Medulla oblongata (tissue), 1 donor: ENCODE measurements around the gene C2orf68.
"Not testable (repeated sequence)": the region's sequence is repeated elsewhere in the genome, so short reads cannot be mapped to it uniquely, and the experiment has no call there.

Source experiments
- DNase-seq: peaks from one replicate; pipeline ENCODE4 v3.0.0-alpha.2; 2015; ENCODE audit errors: extremely low spot score

Gene C2orf68, protein sequence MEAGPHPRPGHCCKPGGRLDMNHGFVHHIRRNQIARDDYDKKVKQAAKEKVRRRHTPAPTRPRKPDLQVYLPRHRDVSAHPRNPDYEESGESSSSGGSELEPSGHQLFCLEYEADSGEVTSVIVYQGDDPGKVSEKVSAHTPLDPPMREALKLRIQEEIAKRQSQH

DNA sequence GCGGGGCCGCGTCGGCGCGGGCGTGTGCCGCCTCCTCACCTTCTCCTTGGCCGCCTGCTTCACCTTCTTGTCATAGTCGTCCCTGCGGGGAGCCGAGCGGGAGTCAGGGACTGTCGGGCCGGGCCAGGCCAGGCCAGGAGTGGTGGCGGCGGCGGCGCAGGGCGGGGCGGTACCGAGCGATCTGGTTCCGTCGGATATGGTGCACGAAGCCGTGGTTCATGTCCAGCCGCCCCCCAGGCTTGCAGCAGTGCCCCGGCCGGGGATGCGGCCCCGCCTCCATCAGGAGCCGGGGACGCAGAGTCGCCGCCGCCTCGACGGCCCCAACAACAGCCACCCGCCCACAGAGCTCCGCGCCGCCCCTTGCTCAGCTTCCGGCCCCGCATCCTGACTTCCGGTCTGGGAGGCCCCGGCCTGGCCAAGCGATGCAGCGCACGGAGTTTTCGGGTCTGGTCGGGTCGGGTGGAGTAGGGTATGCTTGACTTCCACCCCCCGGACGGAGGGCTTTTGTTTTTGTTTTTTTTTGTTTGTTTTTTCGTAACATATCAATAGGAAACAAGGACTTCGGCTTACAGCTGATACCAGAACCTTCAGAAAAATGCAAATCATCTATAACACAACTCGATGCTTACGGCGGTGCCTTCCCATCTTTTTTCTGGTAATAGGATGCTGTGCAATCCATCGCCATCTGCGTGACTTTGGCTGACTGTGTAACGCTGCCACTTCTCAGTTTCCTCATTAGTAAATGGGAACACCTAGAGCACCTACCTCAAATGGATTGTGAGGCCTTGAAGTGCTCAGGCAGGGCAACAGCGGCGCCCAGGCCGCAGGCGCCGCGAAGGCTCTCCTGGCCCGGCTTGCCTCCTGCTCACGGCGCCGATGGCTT lies at the start of gene C2orf68:
TSS of gene C2orf68 (minus strand) at position 362 of the 883 bp plus-strand sequence. CDS start at position 280, 82 bp downstream.
- DNase-seq: peak; percentile 92

DNA sequence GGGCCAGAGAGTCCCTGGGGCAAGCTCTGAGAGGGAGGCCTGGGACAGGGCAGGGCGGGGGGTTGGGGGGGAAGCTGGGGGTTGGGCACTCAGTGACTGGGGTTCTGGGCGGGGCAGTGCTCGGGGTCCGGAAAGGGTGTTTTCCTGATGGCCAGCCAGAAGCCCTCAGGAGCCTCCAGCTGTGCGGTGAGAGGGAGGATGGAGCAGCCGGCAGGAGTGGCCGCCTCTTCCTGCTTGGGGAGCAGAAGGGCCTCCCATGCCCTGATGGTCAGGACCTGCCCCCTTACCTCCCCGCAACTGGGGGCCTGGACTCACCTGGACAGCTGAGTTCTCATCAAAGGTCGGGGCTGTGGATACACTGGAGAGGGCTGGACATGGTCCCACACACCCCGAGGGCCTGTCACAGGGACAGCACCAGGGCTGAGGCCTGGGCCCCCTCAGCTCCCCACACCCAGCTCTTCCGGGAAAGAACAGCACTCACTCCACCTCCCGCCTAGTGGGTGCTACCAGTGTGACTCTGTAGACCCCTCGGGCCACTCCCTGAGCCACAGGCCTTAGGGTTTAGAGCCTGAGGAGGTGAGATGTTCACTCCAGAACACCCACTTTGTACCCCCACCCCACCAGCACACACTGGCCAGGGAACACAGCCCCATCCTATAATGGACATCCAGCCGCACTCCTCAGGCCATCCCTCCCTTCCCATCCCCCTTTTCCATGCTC lies 49.4 kb upstream of the C2orf68 start:
- DNase-seq: no peak

DNA sequence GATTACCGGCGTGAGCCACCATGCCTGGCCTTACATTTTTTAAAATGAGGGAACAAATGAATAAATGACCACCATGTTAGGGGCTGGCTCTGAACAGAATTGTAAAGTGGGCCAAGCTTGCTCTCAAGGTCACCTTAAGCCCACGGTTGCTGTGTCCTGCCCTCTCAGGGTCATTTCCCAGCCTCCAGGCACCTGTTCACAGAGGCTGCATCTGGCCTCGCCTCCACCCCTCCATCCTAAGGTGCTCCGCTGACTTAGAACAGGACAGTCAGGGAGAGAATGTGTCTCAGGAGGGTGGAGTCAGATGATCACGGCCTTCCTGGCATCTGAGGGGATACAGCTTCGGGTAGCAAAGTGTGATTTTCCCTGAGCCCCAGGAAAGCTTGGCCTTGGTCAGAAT lies 48.9 kb upstream of the C2orf68 start:
- DNase-seq: no peak

DNA sequence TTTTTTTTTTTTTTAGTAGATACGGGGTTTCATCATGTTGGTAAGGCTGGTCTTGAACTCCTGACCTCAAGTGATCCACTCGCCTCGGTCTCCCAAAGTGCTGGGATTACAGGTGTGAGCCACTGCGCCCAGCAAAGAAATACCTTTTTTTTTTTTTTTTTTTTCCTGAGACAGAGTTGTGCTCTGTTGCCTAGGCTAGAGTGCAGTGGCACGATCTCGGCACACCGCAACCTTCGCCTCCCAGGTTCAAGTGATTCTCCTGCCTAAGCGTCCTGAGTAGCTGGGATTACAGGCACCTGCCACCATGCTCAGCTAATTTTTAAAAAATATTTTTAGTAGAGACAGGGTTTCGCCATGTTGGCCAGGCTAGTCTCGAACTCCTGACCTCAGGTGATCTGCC lies 48.4 kb upstream of the C2orf68 start:
- DNase-seq: not testable (repeated sequence)

DNA sequence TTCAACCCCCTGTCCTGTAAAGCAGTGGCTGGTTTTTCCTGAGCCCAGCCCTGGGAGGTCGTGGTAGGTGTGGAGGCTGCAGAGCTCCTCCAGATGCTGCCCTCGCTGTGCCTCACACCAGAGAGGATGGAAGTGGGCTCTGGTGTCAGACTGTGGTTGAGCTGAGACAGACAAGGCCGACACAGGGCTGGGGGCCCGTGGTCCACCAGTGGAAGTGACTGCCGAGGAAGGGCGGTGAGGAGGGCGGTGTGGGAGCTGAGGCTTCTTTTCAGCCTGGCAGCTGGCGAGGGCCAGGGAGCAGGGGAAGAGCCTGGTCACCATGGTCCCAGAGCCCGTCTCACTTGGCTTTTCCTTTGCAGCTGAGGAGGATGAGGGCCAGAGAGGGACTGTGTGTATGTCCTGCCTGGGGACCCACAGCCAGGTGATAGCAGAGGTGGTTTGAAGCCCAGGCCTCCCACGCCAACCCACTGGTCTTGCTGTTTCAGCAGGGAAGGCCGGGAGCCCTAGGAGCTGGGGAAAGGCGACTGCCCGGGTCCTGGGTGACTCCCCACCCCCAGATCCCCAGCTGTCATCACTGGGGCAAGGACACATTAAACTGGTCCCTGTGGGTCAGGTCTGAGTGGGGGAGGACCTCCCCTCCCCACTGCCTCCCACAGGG lies 47.6 kb upstream of the C2orf68 start:
- DNase-seq: no peak

DNA sequence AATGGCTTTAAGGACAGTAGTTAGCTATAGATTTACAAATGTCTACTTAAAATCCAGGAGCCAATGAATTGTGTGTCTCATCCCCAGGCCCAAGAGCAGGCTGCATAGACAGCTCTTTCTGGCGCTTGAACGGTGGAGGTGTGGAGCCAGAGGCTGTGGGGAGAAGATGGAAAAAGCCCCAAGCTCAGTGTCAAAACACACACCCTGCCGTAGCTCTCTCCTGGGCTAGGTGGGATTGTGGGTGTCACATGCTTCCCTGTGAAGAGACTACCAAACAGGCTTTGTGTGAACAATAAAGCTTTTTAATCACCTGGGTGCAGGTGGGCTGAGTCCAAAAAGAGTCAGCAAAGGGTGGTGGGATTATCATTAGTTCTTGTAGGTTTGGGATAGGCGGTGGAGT lies 45.5 kb upstream of the C2orf68 start:
- DNase-seq: not testable (repeated sequence)

DNA sequence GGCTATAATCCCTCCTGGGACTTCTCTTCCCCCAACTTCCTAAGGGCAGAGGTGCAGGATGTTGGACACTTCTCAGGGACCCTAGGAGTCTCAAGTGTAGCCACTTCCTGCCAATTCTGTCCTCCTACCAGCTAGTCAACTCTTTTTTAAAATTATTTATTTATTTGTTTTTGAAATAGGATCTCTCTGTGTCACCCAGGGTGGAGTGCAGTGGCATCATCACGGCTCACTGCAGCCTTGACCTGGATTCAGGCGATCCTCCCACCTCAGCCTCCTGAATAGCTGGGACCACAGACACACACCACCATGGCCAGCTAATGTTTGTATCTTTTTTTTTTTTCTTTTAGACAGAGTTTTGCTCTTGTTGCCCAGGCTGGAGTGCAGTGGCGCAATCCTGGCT lies 44.6 kb upstream of the C2orf68 start:
- no peak for DNase-seq

DNA sequence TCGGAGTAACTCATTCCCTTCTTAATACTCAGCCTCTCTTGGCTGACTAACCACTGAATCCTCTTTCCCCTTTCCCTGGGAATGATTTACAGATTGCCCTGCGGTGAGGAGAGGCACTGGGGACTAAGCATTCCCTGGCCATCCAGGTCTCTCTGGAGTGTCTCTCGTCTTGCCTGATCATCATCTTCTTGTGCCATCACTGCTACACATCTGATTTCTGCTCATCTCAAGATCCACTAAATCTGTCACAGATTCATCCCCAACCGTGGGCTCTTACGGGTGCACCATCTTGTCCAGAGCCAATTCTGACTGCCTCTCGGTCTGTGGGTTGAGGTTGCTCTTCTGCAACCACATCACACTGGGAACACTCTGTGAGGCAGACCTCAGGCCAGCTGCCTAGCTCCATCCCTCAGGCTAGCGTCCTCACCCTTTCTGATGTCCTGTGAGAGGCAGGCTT lies 44.1 kb upstream of the C2orf68 start:
- no peak for DNase-seq

DNA sequence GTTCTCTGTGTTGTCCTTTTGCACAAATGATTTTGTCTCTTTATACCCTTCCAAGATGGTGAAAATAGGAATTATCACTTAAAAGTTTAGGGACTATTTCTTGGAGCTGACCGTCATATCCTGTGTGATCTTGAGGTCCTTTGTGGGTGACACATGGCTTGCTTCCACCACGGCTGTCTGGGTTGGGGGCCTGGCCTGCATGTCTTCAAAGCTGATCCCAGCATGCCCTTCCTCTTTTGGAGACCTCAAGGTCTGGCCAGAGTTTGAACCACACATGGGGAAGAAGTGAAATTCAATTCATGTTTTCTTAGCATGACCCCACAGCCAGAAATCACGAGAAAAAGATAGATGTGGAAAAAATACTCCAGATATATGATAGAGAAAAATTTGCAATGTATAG lies 42.1 kb upstream of the C2orf68 start:
- peak; percentile 65 for DNase-seq

DNA sequence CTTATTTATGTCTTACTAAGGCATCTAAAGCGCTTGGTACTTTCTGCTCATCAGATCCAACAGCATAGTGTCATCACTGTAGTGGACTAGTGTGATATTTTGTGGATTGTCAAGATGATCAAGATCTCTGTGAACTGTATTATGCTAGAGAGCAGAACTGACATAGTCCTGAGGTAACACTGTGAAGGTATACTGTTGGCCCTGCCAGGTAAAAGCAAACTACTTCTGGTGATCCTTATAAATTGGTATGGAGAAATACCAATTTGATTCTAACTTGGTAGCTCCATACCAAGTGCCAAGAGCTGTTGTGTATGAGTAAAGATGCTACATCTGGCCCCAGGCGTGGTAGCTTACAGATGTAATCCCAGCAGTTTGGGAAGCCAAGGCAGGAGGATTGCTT lies 40.2 kb upstream of the C2orf68 start:
- no peak for DNase-seq

DNA sequence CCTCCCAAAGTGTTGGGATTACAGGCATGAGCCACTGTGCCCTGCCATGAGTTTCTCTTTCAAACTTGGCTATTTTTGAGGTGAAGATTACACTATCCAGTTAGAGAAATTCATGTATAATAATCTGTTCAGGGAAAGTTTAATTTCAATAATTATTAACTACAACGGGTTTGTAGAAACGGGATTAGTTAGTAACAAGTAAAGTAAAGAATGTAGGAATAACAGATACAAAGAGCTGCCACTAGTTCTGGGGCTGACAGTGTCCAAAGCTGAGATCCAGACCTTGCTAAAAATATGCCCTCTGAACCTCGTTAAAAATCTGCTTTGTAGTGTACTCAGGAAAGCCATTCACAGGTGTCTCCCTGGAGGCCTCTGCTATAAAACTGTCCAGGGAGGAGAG lies 39.2 kb upstream of the C2orf68 start:
- no peak for DNase-seq

DNA sequence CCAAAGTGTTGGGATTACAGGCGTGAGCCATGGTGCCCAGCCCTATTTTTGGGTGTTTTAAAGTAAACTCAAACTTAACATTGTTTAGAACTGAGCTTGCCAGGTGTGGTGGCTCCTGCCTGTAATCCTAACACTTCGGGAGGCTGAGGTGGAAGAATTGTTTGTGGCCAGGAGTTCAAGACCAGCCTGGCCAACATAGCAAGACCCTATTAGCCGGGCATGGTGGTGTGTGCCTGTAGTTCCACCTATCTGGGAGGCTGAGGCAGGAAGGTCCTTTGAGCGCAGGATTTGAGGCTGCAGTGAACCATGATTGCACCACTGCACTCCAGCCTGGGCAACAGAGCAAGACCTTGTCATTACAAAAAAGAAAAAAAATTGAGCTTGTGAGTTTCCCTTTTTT lies 38.6 kb upstream of the C2orf68 start:
- DNase-seq: no peak

DNA sequence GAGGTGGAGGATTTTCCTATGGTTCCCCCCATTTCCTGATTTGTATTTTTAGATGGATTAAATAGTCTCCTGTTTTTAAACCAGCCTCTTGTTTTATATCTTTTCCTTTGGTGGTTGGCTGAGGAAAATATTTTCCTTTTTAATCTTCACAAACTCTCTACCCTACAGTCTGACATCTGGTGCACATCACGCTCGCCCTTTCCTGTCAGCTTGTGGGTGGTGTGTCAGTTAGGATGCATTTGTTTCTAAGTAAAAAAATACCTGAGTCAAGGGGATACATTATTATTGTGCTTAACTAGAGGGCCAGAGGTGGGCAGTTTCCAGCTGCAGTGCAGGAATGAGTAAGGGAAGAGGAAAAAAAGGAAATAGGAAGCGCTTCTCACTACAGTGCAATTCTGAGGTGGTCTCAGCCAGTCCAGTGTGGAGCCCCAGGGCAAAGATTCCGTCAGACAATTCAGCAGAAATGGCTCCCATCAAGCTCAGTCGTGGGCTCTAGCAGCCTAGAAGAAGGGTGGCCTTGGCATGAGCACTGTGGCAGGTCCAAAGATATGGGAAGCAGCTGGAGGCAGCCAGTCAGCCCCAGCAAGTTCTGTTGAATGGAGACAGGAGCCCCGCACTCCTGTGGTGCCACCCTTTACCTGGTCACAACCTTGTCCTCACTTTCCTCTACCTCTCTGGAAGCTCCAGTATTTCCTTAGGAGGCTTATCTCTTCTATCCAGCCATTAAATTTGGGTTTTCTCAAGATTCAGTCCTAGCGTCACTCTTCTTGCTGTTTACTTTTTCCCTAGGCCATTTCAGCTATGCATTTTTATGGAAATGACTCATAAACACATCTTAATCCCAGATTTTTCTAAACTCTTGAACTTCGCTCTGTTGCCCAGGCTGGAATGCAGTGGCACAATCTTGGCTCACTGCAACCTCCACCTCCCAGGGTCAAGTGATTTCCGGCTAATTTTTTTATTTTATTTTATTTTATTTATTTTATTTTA lies 37.6 kb upstream of the C2orf68 start:
- DNase-seq: no peak

DNA sequence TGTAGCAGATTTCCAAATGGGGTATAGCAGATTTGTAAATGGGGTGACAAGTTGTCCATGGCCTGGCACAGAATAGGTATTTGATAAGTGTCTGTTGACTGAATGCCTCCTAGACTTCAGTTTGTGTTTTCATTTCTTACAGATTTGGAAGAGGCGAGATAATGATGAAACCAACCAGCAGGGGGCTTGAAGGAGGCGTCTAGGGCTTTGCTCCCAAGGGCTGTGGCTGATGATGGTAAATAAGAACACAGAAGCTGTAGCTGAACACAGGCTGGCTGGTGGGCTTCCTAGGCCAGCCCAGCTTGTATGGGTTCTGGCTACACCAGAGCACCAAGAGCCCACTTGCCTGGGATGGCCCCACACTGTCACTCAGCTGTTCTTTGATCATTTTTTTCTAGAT lies 36.8 kb upstream of the C2orf68 start:
- peak; percentile 14 for DNase-seq

DNA sequence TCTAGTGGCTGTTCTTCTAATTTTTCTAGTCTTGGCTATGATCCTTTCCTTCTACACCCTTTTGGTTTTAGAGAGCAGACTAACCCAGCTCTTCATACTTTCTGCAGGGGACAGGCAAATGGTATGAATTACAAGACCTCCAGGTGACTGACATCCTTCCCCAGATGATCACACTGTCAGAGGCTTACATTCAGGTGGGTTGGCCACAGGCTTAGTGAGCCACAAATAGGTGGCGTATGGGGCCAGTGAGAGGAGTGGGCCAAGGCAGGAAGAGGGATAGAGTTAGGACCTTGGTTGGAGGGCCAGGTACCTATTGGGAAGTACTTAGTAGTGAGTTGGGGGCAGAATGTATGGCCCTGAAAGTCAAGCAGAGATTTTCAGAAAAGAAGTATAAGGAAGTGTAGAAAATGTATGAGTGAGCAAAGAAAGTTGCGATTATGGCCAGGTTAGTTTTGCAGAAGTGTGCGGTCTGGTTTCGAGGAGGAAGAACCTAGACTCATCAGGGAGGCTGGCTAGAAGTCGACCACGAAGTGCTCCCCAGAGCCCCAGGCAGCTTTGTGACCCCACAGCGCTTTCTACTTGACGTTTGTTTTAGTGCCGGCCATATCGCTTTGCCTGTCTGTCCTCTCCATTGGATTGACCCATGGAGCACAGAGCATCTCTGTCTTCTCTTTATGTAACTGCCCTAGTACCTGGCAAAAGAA lies 36.1 kb upstream of the C2orf68 start:
- DNase-seq: peak; percentile 50

DNA sequence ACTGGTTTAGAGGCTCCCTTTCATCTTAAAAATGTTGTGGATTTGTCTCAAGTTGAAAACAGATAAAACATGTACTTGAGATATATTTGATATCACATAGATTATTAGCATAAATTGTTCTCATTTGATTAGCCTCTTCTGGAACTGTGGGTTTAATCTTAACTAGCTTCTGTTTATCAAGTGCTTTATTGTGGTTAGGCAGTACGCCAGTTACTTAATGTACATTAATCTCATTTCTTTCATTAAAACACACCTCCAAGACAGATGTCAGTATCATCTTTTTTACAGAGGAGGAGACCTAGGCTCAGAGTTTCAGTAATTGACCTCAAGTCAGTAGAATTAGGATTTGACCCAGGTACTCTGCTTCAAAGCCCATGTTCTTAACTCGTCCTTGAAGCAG lies 34.3 kb upstream of the C2orf68 start:
- no peak for DNase-seq

DNA sequence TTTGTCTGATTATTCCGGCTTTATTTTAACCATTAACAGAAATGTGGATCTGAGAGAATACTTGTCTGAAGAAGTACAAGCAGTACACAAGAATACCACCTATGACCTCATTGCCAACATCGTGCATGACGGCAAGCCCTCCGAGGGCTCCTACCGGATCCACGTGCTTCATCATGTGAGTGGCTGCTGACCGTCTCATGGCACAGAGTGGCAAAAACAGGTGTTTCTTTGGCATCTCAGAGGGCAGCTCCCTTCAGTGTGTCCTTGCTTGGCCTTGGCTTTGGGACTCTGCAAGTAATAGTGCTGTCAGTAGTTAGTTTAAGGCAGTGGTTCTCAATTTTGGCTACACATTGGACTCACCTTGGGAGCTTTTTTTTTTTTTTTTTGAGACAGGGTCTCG lies 33.0 kb upstream of the C2orf68 start:
- DNase-seq: no peak

DNA sequence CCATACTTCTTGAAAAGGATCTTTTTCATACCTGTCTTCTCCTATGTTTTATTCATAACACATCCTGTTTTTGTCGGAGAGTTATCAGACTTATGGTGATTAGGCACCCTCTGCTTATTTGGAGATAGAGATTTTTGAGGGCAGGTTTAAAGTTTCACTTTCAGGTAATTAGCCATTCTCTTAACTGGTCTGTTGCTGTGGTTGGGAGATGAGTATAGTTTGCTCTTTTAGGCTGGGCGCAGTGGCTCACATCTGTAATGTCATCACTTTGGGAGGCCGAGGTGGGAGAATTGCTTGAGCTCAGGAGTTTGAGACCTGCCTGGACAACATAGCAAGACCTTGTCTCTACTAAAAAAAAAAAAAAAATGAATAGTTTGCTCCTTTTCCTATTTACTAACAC lies 30.9 kb upstream of the C2orf68 start:
- DNase-seq: no peak

DNA sequence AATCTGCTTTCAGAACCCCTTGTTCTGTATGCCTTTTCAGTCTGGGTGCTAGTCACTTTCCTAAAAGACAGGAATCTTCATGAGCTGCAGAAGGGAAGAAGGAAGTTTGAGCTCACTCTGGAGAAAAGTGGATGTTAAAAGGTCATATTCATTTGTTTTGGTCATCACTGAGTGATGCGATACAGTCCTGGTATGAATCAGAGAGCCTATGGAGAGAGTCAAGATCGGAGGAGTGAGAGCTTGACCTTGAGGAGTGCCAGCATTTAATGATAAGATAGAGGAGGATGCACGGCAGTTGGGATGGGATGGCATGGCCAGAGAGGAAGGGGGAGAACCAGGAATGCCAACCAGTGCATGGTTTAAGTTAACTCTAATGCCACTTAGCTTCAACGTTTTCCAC lies 23.8 kb upstream of the C2orf68 start:
- no peak for DNase-seq

DNA sequence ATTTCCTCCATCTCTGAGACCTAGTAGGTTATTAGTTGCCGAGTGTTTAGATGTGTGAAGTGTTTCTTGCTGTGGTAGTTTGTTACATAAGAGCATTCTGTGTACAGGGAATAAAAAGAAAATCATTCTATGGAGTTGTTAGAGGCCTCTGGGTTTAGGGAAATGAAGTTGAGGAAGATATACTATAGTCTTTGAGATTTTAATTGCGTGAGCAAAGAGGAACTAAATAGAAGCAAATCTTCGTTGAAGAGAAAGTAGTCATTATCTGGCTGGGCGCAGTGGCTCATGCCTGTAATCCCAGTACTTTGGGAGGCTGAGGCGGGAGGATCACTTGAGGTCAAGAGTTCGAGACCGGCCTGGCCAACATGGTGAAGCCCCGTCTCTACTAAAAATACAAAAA lies 23.1 kb upstream of the C2orf68 start:
- DNase-seq: no peak
